Measurements from ENCODE around the gene TBC1D3.
"Not testable (repeated sequence)": the region's sequence is repeated elsewhere in the genome, so short reads cannot be mapped to it uniquely, and the experiment has no call there.

Gene TBC1D3
- long read RNA-seq, partial matches to known transcripts: 0 of 4 reads
- long read RNA-seq, other reads (novel, unspliced or antisense): 4 of 4 reads

GRCh38 chr17:38192455-38192854 lies at the start of gene TBC1D3:
Gene TBC1D3 (minus strand): TSS chr17:38192555. CDS start chr17:38191029, 1,526 bp downstream.
- not testable (repeated sequence) for DNase-seq (ENCODE audit: low read depth in 1 of 2, low spot score in 1 of 2); H3K4me3 ChIP-seq (replicated peaks; ENCODE audit: insufficient read depth, low read length); H3K27me3 ChIP-seq (ENCODE audit: insufficient read depth, poor library complexity, severe bottlenecking); H3K27ac ChIP-seq (replicated peaks)

- H3K27me3 ChIP-seq (ENCODE audit: insufficient read depth, poor library complexity, severe bottlenecking); H3K4me3 ChIP-seq (replicated peaks; ENCODE audit: insufficient read depth, low read length); DNase-seq (ENCODE audit: low read depth in 1 of 2, low spot score in 1 of 2); H3K27ac ChIP-seq (replicated peaks): not testable (repeated sequence)
Measured at GRCh38 chr17:38232790-38233189, 40.4 kb upstream of the TBC1D3 start.

- not testable (repeated sequence) for H3K27ac ChIP-seq (replicated peaks); DNase-seq (ENCODE audit: low read depth in 1 of 2, low spot score in 1 of 2); H3K4me3 ChIP-seq (replicated peaks; ENCODE audit: insufficient read depth, low read length)
Measured at GRCh38 chr17:38225844-38226495, 33.6 kb upstream of the TBC1D3 start.

GRCh38 chr17:38220867-38221266 lies 28.5 kb upstream of the TBC1D3 start:
- not testable (repeated sequence) for H3K27me3 ChIP-seq (ENCODE audit: insufficient read depth, poor library complexity, severe bottlenecking); H3K4me3 ChIP-seq (replicated peaks; ENCODE audit: insufficient read depth, low read length); H3K27ac ChIP-seq (replicated peaks); DNase-seq (ENCODE audit: low read depth in 1 of 2, low spot score in 1 of 2)

More at GRCh38 chr17:38225844-38226495, 33.6 kb upstream of the TBC1D3 start:
- H3K27me3 ChIP-seq (ENCODE audit: insufficient read depth, poor library complexity, severe bottlenecking): not testable (repeated sequence)

- H3K27me3 ChIP-seq (ENCODE audit: insufficient read depth, poor library complexity, severe bottlenecking); H3K4me3 ChIP-seq (replicated peaks; ENCODE audit: insufficient read depth, low read length); H3K27ac ChIP-seq (replicated peaks); DNase-seq (ENCODE audit: low read depth in 1 of 2, low spot score in 1 of 2): not testable (repeated sequence)
Measured at GRCh38 chr17:38200271-38200670, 7.9 kb upstream of the TBC1D3 start.

- DNase-seq (ENCODE audit: low read depth in 1 of 2, low spot score in 1 of 2); H3K4me3 ChIP-seq (replicated peaks; ENCODE audit: insufficient read depth, low read length); H3K27me3 ChIP-seq (ENCODE audit: insufficient read depth, poor library complexity, severe bottlenecking); H3K27ac ChIP-seq (replicated peaks): not testable (repeated sequence)
Measured at GRCh38 chr17:38134860-38135259, 57.5 kb downstream of the TBC1D3 start.
